WI38 (cell line): ENCODE measurements around the gene FBXW9.
"Not testable (repeated sequence)": the region's sequence is repeated elsewhere in the genome, so short reads cannot be mapped to it uniquely, and the experiment has no call there.

ENCODE experiments used
- H3K4me3 ChIP-seq: 2 replicates; pipeline ENCODE4 v1.5.1; 2011; ENCODE audit warnings: low read depth, mild to moderate bottlenecking, control low read depth, low read length
- TF ChIP-seq, protein P1 (sequence below): IDR thresholded peaks from 2 replicates; pipeline ENCODE4 v1.5.1; 2012; ENCODE audit warnings: low read depth, mild to moderate bottlenecking, control low read depth, low read length

The FBXW9 gene

DNA sequence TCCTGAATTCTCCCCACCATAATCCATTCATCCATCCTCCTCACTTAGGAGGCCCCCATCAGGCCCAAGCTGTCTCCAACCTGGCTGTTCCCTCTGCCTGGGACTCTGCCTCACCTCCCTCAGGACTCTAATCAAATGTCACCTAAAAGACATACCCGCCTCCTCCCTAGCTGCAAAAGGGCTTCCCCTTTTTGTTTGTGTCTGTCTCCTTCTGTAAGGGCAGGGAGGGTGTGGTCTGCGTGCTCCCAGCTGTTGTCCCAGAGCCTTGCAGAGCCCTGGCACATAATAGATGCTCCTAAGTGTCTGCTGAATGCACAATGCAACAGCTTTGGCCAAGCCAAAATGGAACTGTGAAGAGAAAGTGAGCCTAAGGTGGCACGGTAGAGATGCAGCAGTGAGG lies 33.6 kb upstream of the FBXW9 start:
- no peak overlapping the region for H3K4me3 ChIP-seq
- TF ChIP-seq, protein P1, sequence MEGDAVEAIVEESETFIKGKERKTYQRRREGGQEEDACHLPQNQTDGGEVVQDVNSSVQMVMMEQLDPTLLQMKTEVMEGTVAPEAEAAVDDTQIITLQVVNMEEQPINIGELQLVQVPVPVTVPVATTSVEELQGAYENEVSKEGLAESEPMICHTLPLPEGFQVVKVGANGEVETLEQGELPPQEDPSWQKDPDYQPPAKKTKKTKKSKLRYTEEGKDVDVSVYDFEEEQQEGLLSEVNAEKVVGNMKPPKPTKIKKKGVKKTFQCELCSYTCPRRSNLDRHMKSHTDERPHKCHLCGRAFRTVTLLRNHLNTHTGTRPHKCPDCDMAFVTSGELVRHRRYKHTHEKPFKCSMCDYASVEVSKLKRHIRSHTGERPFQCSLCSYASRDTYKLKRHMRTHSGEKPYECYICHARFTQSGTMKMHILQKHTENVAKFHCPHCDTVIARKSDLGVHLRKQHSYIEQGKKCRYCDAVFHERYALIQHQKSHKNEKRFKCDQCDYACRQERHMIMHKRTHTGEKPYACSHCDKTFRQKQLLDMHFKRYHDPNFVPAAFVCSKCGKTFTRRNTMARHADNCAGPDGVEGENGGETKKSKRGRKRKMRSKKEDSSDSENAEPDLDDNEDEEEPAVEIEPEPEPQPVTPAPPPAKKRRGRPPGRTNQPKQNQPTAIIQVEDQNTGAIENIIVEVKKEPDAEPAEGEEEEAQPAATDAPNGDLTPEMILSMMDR: no peak

DNA sequence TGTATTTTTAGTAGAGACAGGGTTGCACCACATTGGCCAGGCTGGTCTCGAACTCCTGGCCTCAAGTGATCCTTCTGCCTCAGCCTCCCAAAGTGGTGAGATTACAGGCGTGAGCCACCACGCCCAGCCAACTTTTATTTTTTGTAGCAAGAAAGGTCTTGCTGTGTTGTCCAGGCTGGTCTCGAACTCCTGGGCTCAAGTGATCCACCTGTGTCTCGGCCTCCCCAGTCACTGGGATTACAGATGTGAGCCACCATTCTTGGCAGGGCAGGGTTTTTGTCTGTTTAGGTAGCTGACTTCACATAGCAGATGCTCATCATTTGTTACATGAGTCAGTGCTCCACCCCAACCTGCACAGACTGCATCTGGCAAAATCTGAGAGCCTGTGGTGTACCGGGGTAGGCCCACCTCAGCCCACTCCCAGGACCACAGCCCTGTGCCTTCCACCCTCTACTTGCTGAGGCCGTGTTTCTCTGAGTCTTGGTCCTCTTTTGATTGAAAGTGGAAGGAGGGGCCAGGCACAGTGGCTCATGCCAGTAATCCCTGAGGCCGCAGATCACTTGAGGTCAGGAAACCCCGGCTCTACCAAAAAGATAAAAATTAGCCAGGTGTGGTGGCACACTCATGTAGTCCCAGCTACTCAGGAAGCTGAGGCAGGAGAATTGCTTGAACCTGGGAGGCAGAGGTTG lies 31.5 kb upstream of the FBXW9 start:
- no peak overlapping the region for H3K4me3 ChIP-seq
- TF ChIP-seq, protein P1: no peak

DNA sequence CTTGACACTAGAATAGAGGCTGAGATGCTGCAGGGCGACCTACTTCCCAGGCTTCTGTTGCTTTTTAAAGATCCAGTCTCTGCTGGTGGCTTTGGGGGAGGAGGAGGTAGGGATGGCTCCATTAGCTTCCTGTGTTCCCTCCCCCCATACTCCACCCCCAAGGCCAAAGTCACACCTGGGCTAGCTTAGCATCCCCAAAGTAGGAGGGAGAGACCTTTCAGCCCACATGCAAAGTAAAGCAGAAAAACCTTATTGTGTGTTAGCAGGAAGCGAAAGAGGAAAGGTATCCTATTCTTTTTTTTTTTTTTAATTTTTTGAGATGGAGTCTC lies 30.5 kb upstream of the FBXW9 start:
- H3K4me3 ChIP-seq: no peak overlapping the region
- TF ChIP-seq, protein P1: no peak

DNA sequence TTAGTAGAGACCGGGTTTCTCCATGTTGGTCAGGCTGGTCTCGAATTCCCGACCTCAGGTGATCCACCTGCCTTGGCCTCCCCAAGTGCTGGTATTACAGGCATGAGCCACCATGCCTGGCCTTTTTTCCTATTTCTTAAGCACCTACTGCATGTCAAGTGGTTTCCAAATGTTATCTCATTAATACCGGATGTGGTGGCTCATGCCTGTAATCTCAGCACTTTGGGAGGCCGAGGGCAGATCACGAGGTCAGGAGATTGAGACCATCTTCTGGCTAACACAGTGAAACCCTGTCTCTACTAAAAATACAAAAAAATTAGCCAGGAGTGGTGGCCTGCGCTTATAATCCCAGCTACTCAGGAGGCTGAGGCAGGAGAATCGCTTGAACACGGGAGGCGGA lies 29.2 kb upstream of the FBXW9 start:
- not testable (repeated sequence) for H3K4me3 ChIP-seq

DNA sequence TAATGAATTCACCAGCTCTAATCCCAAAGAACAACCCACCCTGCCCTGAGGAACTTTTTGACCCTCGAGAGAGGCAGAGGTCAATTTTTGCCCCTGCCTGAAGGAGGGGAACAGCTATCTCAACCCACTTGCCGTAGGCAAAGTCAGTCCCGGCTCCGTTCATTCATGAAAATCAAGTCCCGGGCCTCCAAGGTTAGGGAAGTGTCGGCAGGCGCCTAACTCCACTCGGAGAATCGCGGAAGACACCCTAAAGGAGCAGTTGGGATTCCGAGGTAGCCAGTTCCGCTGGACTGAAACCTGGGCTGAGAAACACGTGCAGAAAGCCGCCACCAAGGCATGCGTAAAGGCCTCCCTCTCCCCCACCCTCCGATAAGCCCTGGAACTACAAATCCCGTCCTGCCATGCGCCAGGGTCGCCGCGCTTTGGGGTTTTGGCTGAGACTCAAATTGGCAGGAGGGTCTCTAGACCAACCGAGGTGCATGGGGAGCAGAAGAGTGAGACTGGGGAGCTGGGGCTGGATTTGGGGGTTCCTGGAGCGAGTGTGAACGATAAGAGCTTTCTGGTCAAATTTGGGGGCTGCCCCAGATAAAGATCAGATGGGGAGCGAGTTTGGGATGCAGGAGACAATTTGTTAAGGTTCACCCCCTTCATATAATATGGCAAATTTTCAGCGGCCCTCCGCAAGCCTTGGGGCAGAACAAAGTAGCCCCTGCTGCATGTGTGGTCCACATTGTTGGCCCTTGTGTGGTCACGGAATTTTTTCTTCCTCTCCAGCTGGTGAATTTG lies 27.4 kb upstream of the FBXW9 start, which contains the start of gene TNPO2:
Gene TNPO2 (minus strand): TSS at position 292 of the 786 bp plus-strand sequence. CDS start 2,955 bp downstream, outside the sequence.
- H3K4me3 ChIP-seq: peak within 1 kb of the TSS; percentile 86
- TF ChIP-seq, protein P1: no peak

DNA sequence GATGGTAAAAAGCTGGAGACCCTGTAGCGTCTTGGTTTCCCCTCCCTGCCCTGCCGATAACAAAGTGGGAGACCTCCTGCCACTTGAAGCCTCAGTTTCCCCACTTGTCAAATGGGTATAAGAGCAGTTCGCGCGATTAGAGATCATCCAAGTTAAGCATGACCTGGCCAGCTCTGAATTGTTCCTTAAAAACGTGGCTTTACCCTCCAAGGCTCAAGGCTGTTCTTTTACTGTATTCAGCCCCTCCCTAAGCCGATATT lies 26.9 kb upstream of the FBXW9 start:
- TF ChIP-seq, protein P1: no peak

DNA sequence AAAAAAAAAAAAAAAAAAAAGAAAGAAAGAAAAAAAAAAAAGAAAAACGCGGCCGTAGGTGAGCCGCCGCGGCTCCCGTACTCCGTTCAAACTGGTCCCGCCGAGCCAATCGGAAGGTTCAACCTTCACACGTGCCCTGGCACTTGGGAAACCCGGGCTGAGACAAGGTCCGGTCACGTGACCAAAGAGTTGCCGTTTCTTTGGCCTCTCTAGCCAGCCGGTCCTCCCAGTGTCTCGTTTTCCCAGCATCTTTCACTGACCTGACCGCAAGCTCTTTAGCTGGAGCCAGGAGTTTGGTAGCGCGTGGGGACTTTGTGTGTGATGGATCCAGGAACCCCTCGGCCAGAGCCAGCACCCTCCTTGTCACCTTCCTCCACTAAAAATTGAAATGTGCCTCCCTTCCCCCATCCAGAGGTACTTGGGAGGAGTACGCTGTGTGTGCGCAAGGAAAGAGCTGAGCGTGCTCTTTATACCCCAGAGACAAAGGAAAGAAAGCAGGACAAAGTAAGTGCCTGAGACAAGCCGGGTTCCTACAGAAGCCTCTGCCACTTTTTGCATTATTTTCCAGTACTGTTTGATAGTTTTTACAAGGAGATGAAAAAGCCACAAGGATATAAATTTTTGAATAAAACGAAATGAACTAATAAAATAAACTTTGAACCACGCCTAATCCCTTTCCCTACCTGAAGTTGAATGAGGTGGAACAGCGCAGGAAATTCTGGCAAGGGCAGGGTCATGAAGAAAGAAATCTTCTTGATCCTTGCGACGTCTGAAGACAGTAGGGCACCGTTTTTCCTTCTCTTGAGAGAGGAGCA lies 26.3 kb upstream of the FBXW9 start:
- H3K4me3 ChIP-seq: peak overlapping the region; percentile 86
- TF ChIP-seq, protein P1: no peak

More for the DNA sequence above, 26.9 kb upstream of the FBXW9 start:
- H3K4me3 ChIP-seq: peak overlapping the region; percentile 86
